ENCODE measurements around the gene LAMC2.

Gene LAMC2

GRCh38 chr1:183293876-183294275 is 107.8 kb downstream of the LAMC2 start:
- Histone ChIP-seq H3K27ac (ENCODE audit: low read length) (no peak overlapping the region), H3K36me3 (ENCODE audit: insufficient read depth, low read depth, low read length) (no peaks in the 10 kb centered on the region)

More at GRCh38 chr1:183293876-183294275, 107.8 kb downstream of the LAMC2 start:
- H3K9me3 ChIP-seq (ENCODE audit: insufficient read depth, low read depth, low read length): no peaks in the 10 kb centered on the region
- H3K9ac ChIP-seq (ENCODE audit: low read depth, low read length): no peak overlapping the region
- no peak overlapping the region for H3K4me3 ChIP-seq (ENCODE audit: low read length)
- no peaks in the 10 kb centered on the region for H3K27me3 ChIP-seq (ENCODE audit: insufficient read depth, low read length)
- peaks cover 29% of the 10 kb centered on the region for H3K4me1 ChIP-seq (ENCODE audit: insufficient read depth, low read length)
